Amniotic epithelial cell (primary cell): ENCODE data around the gene ZNRF3.
"Not testable (repeated sequence)": the region's sequence is repeated elsewhere in the genome, so short reads cannot be mapped to it uniquely, and the experiment has no call there.

ENCODE experiments used
- DNase-seq: peaks from one replicate; pipeline ENCODE4 v3.0.0-alpha.2; 2010; ENCODE audit warnings: low read depth

Gene ZNRF3

GRCh38 chr22:28933321-28933720, 49.9 kb downstream of the ZNRF3 start:
- no peak for DNase-seq

- no peak for DNase-seq
These were observed 50.7 kb downstream of the ZNRF3 start for GRCh38 chr22:28934026-28934425.

GRCh38 chr22:28935140-28935539, 51.8 kb downstream of the ZNRF3 start:
- no peak for DNase-seq

GRCh38 chr22:28935713-28936112, 52.3 kb downstream of the ZNRF3 start:
- DNase-seq, result no peak

GRCh38 chr22:28936200-28936599, 52.8 kb downstream of the ZNRF3 start:
- DNase-seq, result no peak

DNA sequence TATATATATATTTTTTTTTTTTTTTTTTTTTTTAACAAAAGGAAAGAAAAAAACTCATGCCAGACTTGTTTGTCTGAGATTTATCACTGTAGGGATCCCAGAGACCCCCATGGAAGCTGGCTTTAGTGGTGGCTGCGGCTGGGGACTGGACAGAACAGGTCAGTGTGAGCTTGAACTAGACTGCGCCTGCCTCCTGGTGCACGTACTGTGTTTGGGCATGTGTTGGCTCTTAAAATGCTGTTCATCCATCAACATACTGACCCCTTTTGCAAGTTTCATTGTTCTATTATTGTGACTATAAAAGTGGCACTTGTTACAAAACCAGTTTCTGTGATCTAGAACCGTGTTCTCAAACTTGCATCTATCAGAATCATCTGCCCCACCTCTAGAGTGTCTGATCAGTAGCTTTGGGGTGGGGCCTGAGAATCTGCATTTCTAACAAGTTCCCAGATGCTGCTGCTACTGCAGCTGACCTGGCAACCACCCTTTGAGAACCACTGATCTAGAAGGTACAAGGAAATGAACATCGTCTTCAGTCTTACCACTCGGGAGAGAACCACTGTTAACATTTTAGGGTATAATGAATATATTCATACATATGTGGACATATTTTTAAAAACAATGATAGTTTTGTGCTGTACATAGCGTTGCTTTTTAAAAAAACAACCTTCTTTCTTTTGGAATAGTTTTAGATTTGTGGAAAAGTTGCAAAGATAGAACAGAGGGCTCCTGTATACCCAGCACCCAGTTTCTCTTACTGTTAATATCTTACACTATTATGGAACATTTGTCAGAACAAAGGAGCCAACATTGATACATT, 54.0 kb downstream of the ZNRF3 start:
- no peak for DNase-seq

DNA sequence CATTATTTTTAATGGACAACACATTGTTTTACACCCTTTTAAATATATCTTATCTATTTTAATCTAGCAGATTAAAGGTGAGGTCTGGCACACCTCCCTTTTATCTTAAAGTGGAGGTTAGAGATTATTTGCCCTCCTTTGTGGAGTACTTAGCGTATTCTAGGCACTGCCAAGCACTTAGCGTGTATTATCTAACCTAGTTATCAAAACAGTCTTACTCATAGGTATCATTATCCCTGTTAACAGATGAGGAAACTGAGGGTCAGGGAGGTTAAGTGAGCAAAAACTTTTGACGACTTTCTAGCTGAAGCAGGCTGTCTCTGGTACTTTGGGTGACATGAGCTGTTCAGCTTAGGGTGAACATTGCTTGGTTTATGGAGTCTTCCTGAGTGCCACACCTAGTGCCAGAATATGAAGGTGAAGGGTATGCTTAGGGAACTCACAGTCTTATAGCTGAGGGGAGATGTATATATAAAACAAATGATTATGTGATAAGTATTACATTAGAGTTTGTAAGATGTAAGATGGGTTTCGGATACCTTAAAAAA, 55.0 kb downstream of the ZNRF3 start:
- DNase-seq, result peak; percentile 25

DNA sequence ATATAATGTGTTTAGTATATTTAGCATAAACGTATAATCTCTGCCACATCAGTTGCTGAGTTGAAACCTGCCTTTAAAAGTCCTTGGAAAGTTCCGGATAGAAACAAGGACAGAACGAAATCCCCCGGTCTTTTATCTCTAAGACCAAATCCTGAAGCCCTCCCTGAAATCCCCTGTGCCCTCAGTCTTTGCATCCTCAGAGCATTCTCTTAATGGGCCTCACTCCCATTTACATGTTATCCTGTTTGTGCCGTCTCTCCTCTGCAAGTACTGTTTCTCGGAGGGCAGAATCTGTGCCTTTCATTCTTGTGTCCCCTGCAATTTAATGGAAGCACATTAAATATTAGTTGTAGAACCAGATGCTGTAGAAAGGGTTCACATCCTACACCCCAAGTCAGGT, 56.0 kb downstream of the ZNRF3 start:
- DNase-seq, result no peak

GRCh38 chr22:28939932-28940331, 56.6 kb downstream of the ZNRF3 start:
- no peak for DNase-seq

GRCh38 chr22:28940441-28940840, 57.1 kb downstream of the ZNRF3 start:
- no peak for DNase-seq

DNA sequence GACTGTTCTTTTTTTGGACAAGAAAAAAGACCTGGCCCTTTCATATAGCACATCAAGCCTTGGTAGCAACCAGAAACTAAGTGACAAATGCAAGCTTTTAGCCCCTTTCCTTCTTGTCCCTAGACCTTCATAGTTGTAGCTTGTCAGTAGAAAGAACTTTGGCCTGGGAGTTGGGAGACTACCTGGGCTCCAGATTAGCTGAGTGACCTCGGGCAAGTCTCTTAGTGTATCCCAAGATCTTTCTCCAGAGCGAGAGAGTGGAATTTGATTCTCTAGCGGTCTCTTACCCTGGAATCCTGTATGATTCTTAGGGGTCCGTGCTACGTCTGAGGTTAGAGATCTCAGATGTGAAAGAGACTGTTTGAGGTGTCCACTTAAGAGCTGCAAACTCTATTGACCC, 59.0 kb downstream of the ZNRF3 start:
- no peak for DNase-seq

DNA sequence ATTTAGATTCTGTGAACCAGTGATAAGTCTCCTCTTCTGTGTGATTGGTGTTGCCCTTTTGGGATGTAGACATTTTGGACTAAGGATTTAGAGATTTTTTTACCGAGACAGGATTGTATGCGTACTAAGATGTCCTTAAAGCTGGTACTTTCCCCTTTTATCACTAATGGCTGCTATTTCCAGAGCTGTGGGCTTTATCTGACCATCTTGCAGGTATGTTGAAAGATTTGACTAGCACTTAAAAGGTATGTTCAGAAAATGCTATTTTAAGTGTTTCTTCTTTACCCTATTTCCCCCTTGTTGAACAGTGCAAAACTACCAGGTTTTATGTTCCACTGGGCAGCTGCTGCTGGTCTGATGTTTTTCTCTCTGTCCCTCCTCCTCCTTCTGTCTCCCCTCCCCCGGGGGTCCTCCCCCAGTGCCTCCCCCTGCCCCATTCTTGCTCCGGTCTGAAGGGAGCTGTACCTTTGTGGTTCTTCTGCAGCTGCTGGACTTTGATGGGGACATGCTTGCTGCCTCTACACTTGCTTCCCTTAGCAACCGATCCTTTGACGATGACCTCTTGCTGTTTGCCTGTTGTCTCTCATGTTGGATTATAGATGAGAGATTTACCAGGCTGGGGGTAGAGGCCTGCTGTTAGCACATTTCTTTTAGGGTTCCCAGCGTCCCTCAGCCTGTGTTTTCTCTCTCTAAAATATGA, 59.6 kb downstream of the ZNRF3 start:
- DNase-seq, result no peak

- no peak for DNase-seq
These were observed 60.1 kb downstream of the ZNRF3 start for GRCh38 chr22:28943501-28943879.

GRCh38 chr22:28947125-28947524, 63.8 kb downstream of the ZNRF3 start:
- DNase-seq, result no peak

- DNase-seq, result no peak
These were observed 65.1 kb downstream of the ZNRF3 start for GRCh38 chr22:28948424-28948823.

GRCh38 chr22:28948860-28949551, 65.6 kb downstream of the ZNRF3 start:
- not testable (repeated sequence) for DNase-seq

DNA sequence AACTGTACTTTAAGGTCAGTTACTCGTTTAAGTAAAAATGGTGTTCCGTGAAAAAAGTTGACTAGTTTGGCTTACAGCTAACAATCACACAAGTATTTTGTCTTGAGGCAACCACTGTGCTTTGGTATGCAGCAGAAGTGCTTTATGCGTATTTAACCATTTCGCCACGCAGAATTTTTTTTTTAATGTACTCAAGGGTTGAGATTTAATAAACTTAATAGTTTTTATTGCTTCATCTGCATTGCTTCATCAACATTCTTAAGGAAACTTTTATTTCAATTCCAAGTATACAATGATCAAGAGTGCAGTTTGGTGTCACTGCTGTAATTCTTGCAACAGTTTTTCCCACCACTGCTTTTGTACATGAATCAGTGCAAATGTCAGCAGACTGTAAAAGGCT, 66.4 kb downstream of the ZNRF3 start:
- peak; percentile 71 for DNase-seq

- no peak for DNase-seq
These were observed 67.4 kb downstream of the ZNRF3 start for GRCh38 chr22:28950617-28951411.

- no peak for DNase-seq
These were observed 68.2 kb downstream of the ZNRF3 start for GRCh38 chr22:28951530-28951929.

DNA sequence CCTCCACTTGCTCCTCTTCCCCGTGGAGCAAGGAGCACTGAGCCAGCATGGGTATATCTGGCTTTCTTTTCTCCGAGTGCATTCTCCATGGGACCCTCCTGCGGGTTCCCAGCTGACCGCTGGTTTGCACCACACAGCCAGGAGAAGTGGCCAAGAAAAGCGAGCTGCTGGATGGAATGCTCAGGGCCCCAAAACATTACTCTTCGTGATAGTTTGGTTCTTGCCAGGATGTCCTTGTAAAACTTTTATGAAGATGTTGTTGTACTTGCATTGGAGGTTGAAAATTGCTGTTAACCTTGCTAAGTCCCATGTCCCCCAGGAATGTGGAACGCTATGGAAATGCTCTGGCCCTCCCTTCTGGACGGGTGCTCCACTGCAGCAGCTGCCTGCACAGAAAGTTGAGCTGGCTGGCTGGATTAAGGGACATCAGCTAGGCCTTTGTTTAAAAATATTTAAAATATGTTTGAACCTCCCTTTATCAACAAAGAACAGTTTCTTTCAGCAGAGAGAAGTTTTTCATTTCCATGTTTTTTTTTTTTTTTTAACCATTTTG, 68.7 kb downstream of the ZNRF3 start:
- no peak for DNase-seq

DNA sequence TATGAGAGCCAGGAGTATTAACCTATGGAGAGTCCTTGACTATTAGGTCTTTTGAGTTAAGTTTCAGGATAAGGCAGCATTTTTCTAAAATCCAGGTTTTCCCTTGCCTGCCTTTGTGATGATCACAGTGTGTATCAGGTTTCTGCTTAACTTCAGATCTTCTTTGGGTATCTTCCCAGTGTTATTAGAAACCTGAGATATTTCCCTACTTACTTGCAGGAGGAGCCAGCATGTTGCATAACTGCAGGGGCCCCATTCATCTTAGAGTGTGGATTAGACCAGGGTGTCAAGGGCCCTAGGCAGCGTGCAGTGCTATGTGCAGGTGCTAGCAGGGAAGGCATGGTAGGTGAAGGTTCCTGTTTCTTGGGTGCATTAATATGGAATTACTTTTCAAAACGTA, 69.5 kb downstream of the ZNRF3 start:
- DNase-seq, result peak; percentile 65

DNA sequence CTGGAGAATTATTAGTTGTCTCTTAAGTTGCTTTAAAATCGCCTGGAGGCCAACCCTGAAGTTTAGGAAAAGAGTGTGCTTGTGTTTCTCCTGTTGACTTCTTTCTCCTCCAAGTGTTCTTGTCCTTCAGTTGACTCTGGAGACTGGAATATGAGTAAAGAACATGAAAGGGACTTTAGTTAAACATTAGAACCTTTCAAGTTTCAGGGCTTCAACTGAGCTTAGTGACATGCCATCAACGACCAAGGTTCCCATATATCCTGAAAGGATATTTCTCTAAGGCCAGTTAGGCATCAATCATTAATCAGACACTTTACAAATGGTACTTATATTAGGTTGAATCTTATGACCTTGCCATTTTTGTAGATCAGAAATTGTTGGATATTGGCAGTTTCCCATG, 70.0 kb downstream of the ZNRF3 start:
- no peak for DNase-seq
